Hematopoietic multipotent progenitor cell treated with erythropoietin and hydrocortisone succinate and interleukin-3 and kit ligand, for 15 days (in vitro differentiated cells): Measurements from ENCODE around the gene BMI1.
A peak's percentile ranks its signal among the peaks of the same experiment; 100 is the strongest.
"Not testable (repeated sequence)": the region's sequence is repeated elsewhere in the genome, so short reads cannot be mapped to it uniquely, and the experiment has no call there.

Experiments used
- DNase-seq: peaks from one replicate; pipeline ENCODE4 v3.0.0-alpha.2; 2015; ENCODE audit warnings: low spot score

Gene BMI1

DNA sequence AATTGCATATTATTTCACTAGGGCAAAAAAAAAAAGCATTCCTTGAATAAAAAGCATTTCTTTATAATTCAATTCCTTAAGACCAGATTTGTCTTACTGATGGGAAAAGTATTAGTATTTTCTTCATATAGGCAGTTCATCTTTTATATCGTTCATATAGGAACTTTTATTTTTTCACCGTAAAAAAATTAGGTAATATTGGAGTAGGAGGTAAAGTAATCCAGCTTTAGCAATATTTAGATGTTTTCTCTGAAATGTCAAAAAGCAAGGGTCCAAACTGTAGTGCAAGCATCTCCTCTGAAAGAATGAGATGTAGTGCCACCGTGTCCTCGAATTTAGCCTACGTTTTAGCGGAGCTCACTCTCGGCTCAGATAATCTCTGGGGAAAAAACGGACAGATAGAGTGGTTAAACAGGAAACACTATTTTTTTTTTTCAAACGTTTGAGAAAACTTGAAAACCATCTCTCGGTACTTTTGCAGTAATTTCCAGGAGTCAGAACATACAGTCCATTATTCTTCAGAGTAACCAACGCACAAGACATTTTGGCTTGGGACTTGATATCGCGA, 18.9 kb downstream of the BMI1 start:
- DNase-seq = no peak

DNA sequence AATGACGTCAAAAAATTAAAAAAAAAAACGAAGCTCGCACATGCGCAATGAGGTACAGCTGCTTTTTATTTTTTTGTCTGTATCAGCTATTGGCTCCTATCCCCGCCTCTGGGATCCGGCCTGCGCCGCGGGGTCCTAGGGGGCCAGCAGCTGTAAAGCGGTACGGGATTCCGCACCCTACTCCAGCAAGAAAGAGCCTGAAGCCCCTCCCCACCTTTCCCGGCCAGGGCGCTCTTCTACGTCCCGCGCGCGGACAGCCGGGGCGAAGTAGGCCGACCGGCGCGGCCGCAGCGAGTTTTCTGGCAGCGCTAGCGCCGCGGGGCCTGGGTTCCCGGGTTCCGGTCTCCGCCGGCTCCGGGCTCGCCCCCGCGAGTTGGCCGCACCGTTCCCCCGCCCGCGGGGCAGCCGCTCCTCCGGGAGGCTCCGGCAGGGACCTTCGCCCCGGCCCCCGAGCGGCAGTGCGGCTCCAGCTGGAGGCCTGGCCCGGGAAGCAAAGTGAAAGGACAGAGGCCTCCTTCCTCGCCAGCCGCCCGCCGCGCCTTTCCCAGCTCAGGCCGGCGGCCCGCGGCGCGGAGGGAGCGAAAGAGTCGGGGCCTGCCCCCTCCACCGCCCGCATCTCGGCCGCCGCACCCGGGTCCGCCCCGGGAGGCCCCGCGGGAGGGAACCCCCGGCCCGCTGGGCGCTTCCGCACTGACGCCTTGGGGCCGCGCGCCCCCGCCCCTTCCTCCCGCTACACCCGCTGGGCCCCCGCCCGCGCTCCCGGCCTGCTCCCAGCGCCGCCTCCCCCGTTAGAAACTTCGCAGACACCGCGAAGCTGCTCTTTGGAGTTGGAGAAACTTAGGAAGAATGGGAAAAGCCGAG, 19.7 kb downstream of the BMI1 start:
- peak; percentile 90 for DNase-seq

DNA sequence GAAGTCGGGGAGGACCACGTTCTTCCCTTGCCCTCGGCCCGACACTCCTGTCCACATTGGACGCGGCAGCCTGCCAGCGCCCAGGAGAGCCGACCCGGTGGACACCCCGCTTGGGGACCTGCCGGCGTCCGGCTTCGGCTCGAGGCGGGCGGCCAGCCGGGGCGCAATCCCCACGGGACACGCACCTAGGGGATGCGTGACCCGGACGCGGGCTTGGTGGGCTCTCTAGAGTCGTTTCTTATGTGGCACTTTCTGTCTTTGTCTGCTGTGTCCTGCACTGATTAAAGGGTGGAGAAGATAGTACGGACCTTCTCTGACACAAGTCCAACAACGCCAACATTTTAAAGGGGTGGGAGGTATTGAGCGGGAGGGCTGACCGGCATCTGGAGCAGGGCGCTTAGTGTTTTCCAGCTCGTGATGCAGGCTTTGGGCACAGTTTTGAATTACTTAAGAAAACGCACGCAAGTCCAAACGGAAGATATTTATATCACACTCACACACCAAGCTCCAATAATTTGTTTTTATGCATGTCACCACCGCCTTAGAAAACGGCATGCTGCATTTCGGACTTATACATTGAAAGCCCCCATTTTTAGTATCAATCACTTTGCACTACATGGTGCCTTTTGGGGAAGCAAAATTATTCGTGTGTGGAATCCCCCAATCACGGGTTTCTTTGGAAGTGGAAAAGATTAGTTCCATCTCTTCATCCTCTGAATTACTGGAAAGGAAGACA, 20.5 kb downstream of the BMI1 start:
- no peak for DNase-seq

DNA sequence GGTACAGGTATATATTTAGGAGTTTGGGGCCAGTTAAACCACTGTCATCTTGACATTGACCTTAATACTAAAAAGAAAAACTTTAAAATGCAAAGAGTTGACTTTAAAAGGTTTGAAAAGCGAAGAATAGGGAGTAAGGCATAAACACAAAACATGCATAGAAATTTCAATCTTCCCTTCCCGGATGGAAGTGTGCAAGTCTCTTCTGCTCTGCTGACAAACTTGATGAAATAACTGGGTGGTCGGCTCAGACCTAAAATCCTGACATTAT, 21.0 kb downstream of the BMI1 start:
- no peak for DNase-seq

GRCh38 chr10:22342421-22342820, 21.5 kb downstream of the BMI1 start:
- DNase-seq = no peak

DNA sequence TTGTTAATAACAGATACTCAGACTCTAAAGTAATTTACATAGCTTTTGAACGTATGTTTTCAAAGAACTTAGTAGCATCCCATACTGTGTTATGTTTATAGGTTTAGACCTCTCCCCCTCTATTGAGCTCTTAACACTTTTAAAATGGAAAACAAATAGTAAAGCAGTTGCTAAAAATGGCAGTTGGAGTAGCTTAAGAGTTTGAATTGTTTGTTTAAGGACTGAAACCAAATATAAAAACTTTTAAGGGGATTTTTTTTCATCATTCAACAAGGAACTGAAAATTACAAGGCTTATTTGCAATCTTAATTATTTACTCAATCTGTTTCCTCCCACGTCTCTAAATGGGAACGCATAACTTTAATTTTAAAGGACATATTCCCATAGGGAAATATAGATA, 22.8 kb downstream of the BMI1 start:
- no peak for DNase-seq

GRCh38 chr10:22344249-22344648, 23.4 kb downstream of the BMI1 start:
- no peak for DNase-seq

DNA sequence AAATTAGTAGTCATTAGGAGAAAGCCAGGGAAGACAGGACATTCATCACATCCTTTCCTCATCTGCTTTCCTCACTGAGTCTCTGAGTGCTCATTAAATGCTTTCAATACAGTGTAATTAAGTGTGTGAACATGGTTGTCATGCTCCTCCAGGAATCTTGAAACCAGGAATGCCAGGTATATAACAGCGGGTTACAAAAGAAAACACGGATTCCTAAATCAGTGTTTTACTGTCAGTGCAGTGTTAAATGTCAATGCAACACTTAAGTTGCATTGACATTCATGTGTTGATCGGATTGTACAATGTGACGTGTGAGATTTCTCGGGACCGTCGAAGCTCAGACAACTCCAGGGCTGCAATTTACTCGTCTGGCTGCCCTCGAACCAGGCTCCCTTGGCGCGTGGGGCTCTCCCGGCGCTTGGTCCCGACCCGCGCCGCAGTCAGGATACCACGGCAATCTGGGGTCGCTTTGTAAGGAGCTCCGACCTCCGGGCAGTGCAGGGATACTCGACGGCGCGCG, 23.9 kb downstream of the BMI1 start:
- no peak for DNase-seq

GRCh38 chr10:22345301-22346095, 24.6 kb downstream of the BMI1 start, which contains the start of gene SPAG6:
Gene SPAG6 (plus strand): TSS chr10:22345496. CDS start chr10:22345612, 116 bp downstream.
- DNase-seq = no peak

DNA sequence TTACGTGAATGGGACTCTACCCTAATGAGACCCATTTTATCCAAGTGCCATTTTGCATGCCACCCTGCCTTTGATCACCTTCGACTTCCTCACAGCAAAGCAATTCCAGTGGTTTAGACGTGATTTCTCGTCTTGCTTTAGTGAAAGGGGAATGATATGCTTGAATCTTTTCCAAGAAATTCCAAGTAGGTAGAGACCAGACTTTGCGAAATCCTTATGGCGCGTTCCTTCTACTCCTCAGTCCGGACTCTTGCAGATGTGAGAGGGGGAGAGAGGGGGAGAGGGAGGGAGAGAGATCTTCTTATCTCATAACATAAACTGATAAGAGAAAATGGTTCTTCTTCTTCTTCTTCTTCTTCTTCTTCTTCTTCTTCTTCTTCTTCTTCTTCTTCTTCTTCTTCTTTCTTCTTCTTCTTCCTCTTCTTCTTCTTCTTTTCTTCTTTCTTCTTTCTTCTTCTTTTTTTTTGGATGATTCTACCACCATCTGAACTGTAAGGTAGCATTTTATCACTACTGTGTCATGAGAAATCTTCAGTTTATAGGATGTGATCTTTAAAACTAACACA, 25.3 kb downstream of the BMI1 start:
- no peak for DNase-seq

GRCh38 chr10:22349755-22350154, 28.9 kb downstream of the BMI1 start:
- DNase-seq = no peak

DNA sequence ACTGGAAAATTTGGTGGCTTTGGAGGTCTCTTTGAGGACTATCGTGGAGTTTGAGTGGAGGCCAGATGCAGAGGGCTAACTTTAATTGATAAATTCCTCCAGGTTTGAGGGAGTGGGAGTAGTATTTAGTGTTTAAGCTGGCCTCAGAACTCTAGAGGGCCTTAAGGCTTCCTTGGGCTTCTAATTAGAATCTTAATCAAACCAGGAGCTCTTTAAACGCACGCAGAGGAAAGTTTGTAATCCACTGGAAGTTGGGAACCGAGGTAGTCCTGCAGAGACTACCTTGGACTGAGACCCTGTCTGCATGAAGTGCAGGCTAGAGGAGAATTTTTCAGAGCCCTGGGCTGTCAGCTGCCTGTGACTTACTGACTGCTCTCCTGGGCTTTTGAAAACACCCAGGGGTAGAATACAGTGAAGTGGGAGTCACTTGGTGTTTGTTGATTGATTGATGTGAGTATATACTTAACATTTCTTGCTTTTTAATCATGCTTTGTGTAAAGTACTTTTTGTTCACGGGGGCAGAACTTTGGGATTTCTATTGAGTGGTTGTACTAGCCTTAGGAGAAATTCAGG, 30.3 kb downstream of the BMI1 start:
- DNase-seq = no peak

DNA sequence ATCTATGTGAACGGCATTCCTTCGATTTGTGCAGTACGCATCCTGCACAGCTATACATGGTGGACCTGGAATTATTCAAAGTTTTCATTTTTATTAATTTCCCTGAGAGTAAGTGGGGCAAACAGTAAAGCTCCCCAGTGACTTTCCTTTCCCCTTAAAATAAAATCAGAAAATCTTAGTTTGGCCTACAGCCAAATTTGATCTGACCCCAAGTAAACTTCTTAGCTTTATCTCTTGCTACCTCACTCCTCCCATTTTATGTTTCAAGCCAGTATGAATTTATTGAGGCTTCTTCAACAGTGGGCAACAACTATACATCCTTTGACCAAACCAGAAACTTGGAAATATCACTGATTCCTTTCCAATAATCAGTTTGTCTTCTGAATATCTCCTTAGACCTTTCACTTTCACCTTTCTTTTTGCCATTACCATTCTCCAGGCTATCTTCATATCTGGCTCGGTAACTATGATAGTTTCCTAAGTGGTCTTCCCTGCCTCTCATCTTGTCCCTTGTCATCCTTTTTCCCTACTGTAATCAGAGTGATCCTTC, 35.5 kb downstream of the BMI1 start:
- DNase-seq = no peak

- not testable (repeated sequence) for DNase-seq
Measured at GRCh38 chr10:22357770-22358169, 36.9 kb downstream of the BMI1 start.

- no peak for DNase-seq
Measured at GRCh38 chr10:22363305-22363704, 42.4 kb downstream of the BMI1 start.

- DNase-seq = no peak
Measured at GRCh38 chr10:22364407-22365140, 43.7 kb downstream of the BMI1 start.

DNA sequence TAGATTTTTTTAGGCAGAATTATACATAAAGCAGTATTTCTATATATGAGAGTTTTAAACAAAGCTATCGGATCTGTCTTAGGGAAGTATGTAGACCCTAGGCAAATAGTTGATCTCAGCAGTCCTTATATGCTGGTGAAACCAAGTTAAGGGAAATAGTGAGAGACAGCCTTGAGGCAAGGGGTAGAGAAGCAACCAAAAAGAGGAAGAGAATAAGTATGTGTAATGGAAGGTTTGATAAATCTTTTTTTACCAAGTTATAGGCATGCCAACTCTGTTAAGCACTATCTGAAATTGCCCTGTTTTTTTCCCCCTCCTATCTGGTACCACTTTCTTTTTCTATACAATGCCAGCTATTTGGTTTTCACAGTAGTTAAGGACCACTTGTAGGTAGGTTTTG, 44.3 kb downstream of the BMI1 start:
- no peak for DNase-seq

GRCh38 chr10:22365644-22366434, 44.9 kb downstream of the BMI1 start:
- DNase-seq = no peak

GRCh38 chr10:22366435-22366703, 45.5 kb downstream of the BMI1 start:
- no peak for DNase-seq

- DNase-seq = no peak
Measured at GRCh38 chr10:22366771-22367170, 45.9 kb downstream of the BMI1 start.
